Uterus (tissue), 2 donors: Measurements from ENCODE around the gene RNF41.

Source experiments
- CTCF ChIP-seq, 4 experiments: fragments of 200-600 bp in 2 of 4; fragments of 450-650 bp in 2 of 4; sonication (generic) in 2 of 4; IDR thresholded peaks; one replicate each; pipeline ENCODE4 v1.5.1; 2016 to 2019; ENCODE audit warnings: antibody characterized with exemption in 4 of 4, mild to moderate bottlenecking in 2 of 4, moderate library complexity in 1 of 4
- POLR2A ChIP-seq, 2 donors: fragments of 450-650 bp; IDR thresholded peaks; one replicate each; pipeline ENCODE4 v1.6.1; 2016; ENCODE audit warnings: antibody characterized with exemption in 2 of 2, mild to moderate bottlenecking in 1 of 2, moderate library complexity in 1 of 2

- TF ChIP-seq CTCF (IDR thresholded peaks at IDR 0.05) (no peak), POLR2A (IDR thresholded peaks at IDR 0.05) (no peak)
Measured at GRCh38 chr12:56257071-56257470, 35.3 kb upstream of the RNF41 start.
